ELF-1 (cell line): ENCODE results near the gene NCAM1.

Source experiments
- DNase-seq: peaks from one replicate; pipeline ENCODE4 v3.0.0-alpha.2; 2016; ENCODE audit warnings: low read depth, low spot score

The NCAM1 gene

GRCh38 chr11:113199866-113200265, 238.6 kb downstream of the NCAM1 start:
- no peak for DNase-seq

- DNase-seq = no peak
These were observed 240.0 kb downstream of the NCAM1 start for GRCh38 chr11:113201054-113201818.

- DNase-seq = peak; percentile 63
These were observed 241.2 kb downstream of the NCAM1 start for GRCh38 chr11:113202431-113202830.

GRCh38 chr11:113203141-113203753, 242.0 kb downstream of the NCAM1 start:
- no peak for DNase-seq

- DNase-seq = no peak
These were observed 243.1 kb downstream of the NCAM1 start for GRCh38 chr11:113204280-113204679.

GRCh38 chr11:113213549-113213948, 252.3 kb downstream of the NCAM1 start:
- DNase-seq = no peak

- no peak for DNase-seq
These were observed 261.0 kb downstream of the NCAM1 start for GRCh38 chr11:113222241-113222640.

GRCh38 chr11:113234888-113235287, 273.7 kb downstream of the NCAM1 start:
- peak; percentile 5 for DNase-seq

- no peak for DNase-seq
These were observed 276.0 kb downstream of the NCAM1 start for GRCh38 chr11:113237261-113237660.

GRCh38 chr11:113238721-113239120, 277.5 kb downstream of the NCAM1 start:
- DNase-seq = no peak

GRCh38 chr11:113240389-113240788, 279.2 kb downstream of the NCAM1 start:
- no peak for DNase-seq

- peak; percentile 12 for DNase-seq
These were observed 279.8 kb downstream of the NCAM1 start for GRCh38 chr11:113240790-113241635.

- no peak for DNase-seq
These were observed 280.4 kb downstream of the NCAM1 start for GRCh38 chr11:113241636-113242054.

- no peak for DNase-seq
These were observed 280.8 kb downstream of the NCAM1 start for GRCh38 chr11:113242060-113242459.

- DNase-seq = peak; percentile 10
These were observed 281.7 kb downstream of the NCAM1 start for GRCh38 chr11:113242767-113243397.

- no peak for DNase-seq
These were observed 282.5 kb downstream of the NCAM1 start for GRCh38 chr11:113243696-113244095.

GRCh38 chr11:113245216-113245615, 284.0 kb downstream of the NCAM1 start:
- DNase-seq = peak; percentile 19

- peak; percentile 13 for DNase-seq
These were observed 286.0 kb downstream of the NCAM1 start for GRCh38 chr11:113247221-113247620.

GRCh38 chr11:113247966-113248365, 286.7 kb downstream of the NCAM1 start:
- DNase-seq = no peak

- no peak for DNase-seq
These were observed 287.7 kb downstream of the NCAM1 start for GRCh38 chr11:113248702-113249490.

GRCh38 chr11:113249491-113249763, 288.2 kb downstream of the NCAM1 start:
- DNase-seq = no peak
